HepG2 (cell line): Measurements from ENCODE around the gene RPL35. TPM values are rescaled to one million over a fixed set of nuclear protein-coding genes. Genes with fewer than 3 reads are reported as not detected.

Experiments used
- ARID2 ChIP-seq: sonication (generic); formaldehyde crosslinking; IDR thresholded peaks from 2 replicates; pipeline ENCODE4 v1.8.1; 2022; ENCODE audit warnings: mild to moderate bottlenecking, missing genetic modification reagents, borderline replicate concordance
- ATM ChIP-seq: fragments of 450-650 bp; IDR thresholded peaks from 2 replicates; pipeline ENCODE4 v1.7.1; 2017; ENCODE audit warnings: mild to moderate bottlenecking, borderline replicate concordance
- CEBPG ChIP-seq: IDR thresholded peaks from 2 replicates; pipeline ENCODE4 v1.6.1; 2016
- CSRNP1 ChIP-seq: sonication (generic); formaldehyde crosslinking; IDR thresholded peaks from 2 replicates; pipeline ENCODE4 v1.8.1; 2023; ENCODE audit warnings: mild to moderate bottlenecking, missing genetic modification reagents
- FOXK2 ChIP-seq: fragments of 450-650 bp; IDR thresholded peaks from 2 replicates; pipeline ENCODE4 v1.6.1; 2016
- GTF2F1 ChIP-seq: fragments of 150-350 bp; IDR thresholded peaks from 2 replicates; pipeline ENCODE4 v1.6.1; 2014; ENCODE audit warnings: low read length
- MXD4 ChIP-seq: IDR thresholded peaks from 2 replicates; pipeline ENCODE4 v1.6.1; 2016; ENCODE audit warnings: mild to moderate bottlenecking, missing biosample characterization, missing genetic modification reagents
- MZF1 ChIP-seq: sonication (generic); formaldehyde crosslinking; IDR thresholded peaks from 2 replicates; pipeline ENCODE4 v1.8.1; 2023; ENCODE audit warnings: mild to moderate bottlenecking, missing genetic modification reagents, borderline replicate concordance
- NFIC ChIP-seq: IDR thresholded peaks from 2 replicates; pipeline ENCODE4 v1.6.1; 2012; ENCODE audit warnings: mild to moderate bottlenecking, low read length, inconsistent platforms
- ONECUT2 ChIP-seq: sonication (generic); formaldehyde crosslinking; IDR thresholded peaks from 2 replicates; pipeline ENCODE4 v1.4.0; 2020; ENCODE audit warnings: missing genetic modification reagents
- PAX8 ChIP-seq: sonication (generic); formaldehyde crosslinking; IDR thresholded peaks from 2 replicates; pipeline ENCODE4 v1.8.0; 2022; ENCODE audit warnings: mild to moderate bottlenecking, missing genetic modification reagents, borderline replicate concordance
- PAXIP1 ChIP-seq: sonication (generic); formaldehyde crosslinking; conservative IDR thresholded peaks from 2 replicates; pipeline ENCODE4 v1.4.0; 2020; ENCODE audit warnings: mild to moderate bottlenecking, missing genetic modification reagents, moderate library complexity
- POGZ ChIP-seq: sonication (generic); formaldehyde crosslinking; IDR thresholded peaks from 2 replicates; pipeline ENCODE4 v1.4.0; 2020; ENCODE audit warnings: mild to moderate bottlenecking, missing genetic modification reagents
- TCF12 ChIP-seq, 2 experiments: fragments of 450-650 bp in 1 of 2; sonication (generic) in 1 of 2; formaldehyde crosslinking in 1 of 2; IDR thresholded peaks; 2 replicates each; pipeline versions ENCODE4 v1.6.1 to v1.8.0; 2017 to 2022; ENCODE audit warnings: antibody characterized with exemption in 1 of 2, mild to moderate bottlenecking in 1 of 2, missing genetic modification reagents in 1 of 2, moderate library complexity in 1 of 2
- TMF1 ChIP-seq: sonication (generic); formaldehyde crosslinking; IDR thresholded peaks from 2 replicates; pipeline ENCODE4 v1.8.1; 2022; ENCODE audit warnings: low read depth, missing genetic modification reagents
- TRIM22 ChIP-seq: fragments of 450-650 bp; IDR thresholded peaks from 2 replicates; pipeline ENCODE4 v1.6.1; 2017
- ZBTB2 ChIP-seq: sonication (generic); formaldehyde crosslinking; IDR thresholded peaks from 2 replicates; pipeline ENCODE4 v1.8.0; 2022; ENCODE audit warnings: low read depth, missing genetic modification reagents
- ZBTB20 ChIP-seq: sonication (generic); formaldehyde crosslinking; IDR thresholded peaks from 2 replicates; pipeline ENCODE4 v1.8.1; 2023; ENCODE audit warnings: missing genetic modification reagents, low read depth, mild to moderate bottlenecking, borderline replicate concordance
- ZFP36L1 ChIP-seq: sonication (generic); formaldehyde crosslinking; IDR thresholded peaks from 2 replicates; pipeline ENCODE4 v1.8.0; 2022; ENCODE audit warnings: mild to moderate bottlenecking, missing genetic modification reagents, moderate library complexity
- ZNF136 ChIP-seq: sonication (generic); formaldehyde crosslinking; IDR thresholded peaks from 2 replicates; pipeline ENCODE4 v1.8.1; 2022; ENCODE audit warnings: low read depth, mild to moderate bottlenecking, moderate library complexity, missing genetic modification reagents
- ZNF230 ChIP-seq: sonication (generic); formaldehyde crosslinking; IDR thresholded peaks from 2 replicates; pipeline ENCODE4 v1.4.0; 2020; ENCODE audit warnings: mild to moderate bottlenecking, missing genetic modification reagents
- ZNF263 ChIP-seq: sonication (generic); formaldehyde crosslinking; IDR thresholded peaks from 2 replicates; pipeline ENCODE4 v1.4.0; 2020; ENCODE audit warnings: missing genetic modification reagents
- ZNF510 ChIP-seq: sonication (generic); formaldehyde crosslinking; IDR thresholded peaks from 2 replicates; pipeline ENCODE4 v1.4.0; 2020; ENCODE audit warnings: low read depth, mild to moderate bottlenecking, missing genetic modification reagents
- ZNF782 ChIP-seq: sonication (generic); formaldehyde crosslinking; IDR thresholded peaks from 2 replicates; pipeline ENCODE4 v1.4.0; 2020; ENCODE audit warnings: missing genetic modification reagents, mild to moderate bottlenecking, borderline replicate concordance
- polyA plus RNA-seq, 8 experiments: library from polyadenylated mRNA; depleted of rRNA in 3 of 8; stranded (reverse) in 7 of 8; unstranded in 1 of 8; fragments of >200 nt; fragmentation: Illumina TruSeq in 4 of 8; extraction: Trizol in 4 of 8; gene quantifications; 2 replicates each; pipeline versions ENCODE4 v1.2.1 to v1.2.3, GENCODE V29; 2011 to 2016; ENCODE audit warnings: low read depth in 4 of 8, missing spikeins in 1 of 8, mixed read lengths in 1 of 8; ENCODE audit not compliant: insufficient read depth in 1 of 8
- total RNA-seq, 5 experiments: library from RNA; depleted of rRNA; stranded (reverse); fragments of >200 nt; fragmentation: Illumina TruSeq; extraction: Trizol; gene quantifications; 2 replicates each; pipeline ENCODE4 v1.2.3, GENCODE V29; 2016; ENCODE audit warnings: low read depth in 1 of 5

RPL35 gene
- total and polyA plus RNA-seq, 2 of the 13 experiments (the other 11 are each of a cell fraction or from before 2014, with no cell fraction given), result 2,153 to 2,935 TPM

GRCh38 chr9:124852829-124853531 is 8.8 kb downstream of the RPL35 start, which contains the start of gene WDR38 (continued):
- TF ChIP-seq ZNF230, result no peak
- TF ChIP-seq ZNF510 (CRISPR knock-in tag), result no peak
- no peak for TF ChIP-seq FOXK2
- no peak for TF ChIP-seq TCF12 (IDR thresholded peaks at IDR 0.05)
- TF ChIP-seq TCF12 (CRISPR knock-in tag; IDR thresholded peaks at IDR 0.05), result no peak
- TF ChIP-seq GTF2F1, result no peak
- TF ChIP-seq PAX8 (CRISPR knock-in tag), result no peak
- no peak for TF ChIP-seq NFIC
- TF ChIP-seq TMF1 (CRISPR knock-in tag), result peak; percentile 41; the same call in 1 of the 2 replicates
- no peak for TF ChIP-seq ONECUT2 (CRISPR knock-in tag)
- no peak for TF ChIP-seq MZF1 (CRISPR knock-in tag)
- TF ChIP-seq ZBTB2 (CRISPR knock-in tag), result no peak
- TF ChIP-seq PAXIP1 (CRISPR knock-in tag), result no peak
- TF ChIP-seq ZNF136 (CRISPR knock-in tag), result no peak
- no peak for TF ChIP-seq POGZ (CRISPR knock-in tag)
- TF ChIP-seq ARID2 (CRISPR knock-in tag), result 0 out of 2 replicates have a peak, but pooled peaks have one; percentile 53
- TF ChIP-seq CEBPG (CRISPR knock-in tag), result no peak
- TF ChIP-seq ZNF263 (CRISPR knock-in tag), result no peak
- no peak for TF ChIP-seq TRIM22
- TF ChIP-seq CSRNP1, result no peak
- no peak for TF ChIP-seq ATM
- no peak for TF ChIP-seq MXD4 (CRISPR knock-in tag)
- TF ChIP-seq ZBTB20 (CRISPR knock-in tag), result no peak
- no peak for TF ChIP-seq ZFP36L1 (CRISPR knock-in tag)
- TF ChIP-seq ZNF782, result no peak
